ENCODE measurements around the gene KIAA0513.
A peak's percentile ranks its signal among the peaks of the same experiment; 100 is the strongest.

KIAA0513 gene

DNA sequence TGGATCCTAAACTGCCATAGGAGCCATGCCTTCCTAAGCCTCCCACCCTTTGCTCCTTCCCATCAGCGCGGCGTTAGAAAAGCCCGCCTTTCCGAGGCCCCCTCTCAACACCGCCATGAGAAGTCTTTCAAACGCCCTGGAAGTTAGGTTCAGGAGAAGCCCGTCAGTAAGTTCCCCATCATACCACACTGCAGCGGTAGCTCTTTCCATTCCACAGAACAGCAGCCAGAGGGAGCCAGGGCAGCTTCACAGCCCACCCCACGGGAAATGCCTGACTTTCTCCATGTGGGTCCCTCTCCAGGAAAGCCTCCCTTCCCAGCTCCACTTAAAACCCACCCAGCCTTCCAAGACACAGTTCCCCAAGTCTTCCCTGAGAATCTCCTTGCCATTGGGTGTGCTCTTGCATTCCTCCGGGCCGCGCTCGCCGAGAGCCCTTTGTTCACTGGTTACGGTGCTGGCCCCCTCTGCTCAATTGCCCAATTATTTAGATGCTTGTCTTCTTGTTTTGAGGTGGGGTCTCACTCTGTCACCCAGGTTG lies 28.7 kb downstream of the KIAA0513 start:
- Histone ChIP-seq H3K4me3 (replicated peaks; ENCODE audit: low read depth, low read length) (no peak overlapping the region), H3K36me3 (ENCODE audit: control insufficient read depth, insufficient read depth, low read length) (no peaks in the 10 kb centered on the region; the same call in 1 of the 2 replicates), H3K27me3 (replicated peaks; ENCODE audit: control insufficient read depth, insufficient read depth, low read length) (no peaks in the 10 kb centered on the region)
- no peak for DNase-seq (ENCODE audit: extremely low read depth, insufficient read length)
- TF ChIP-seq CTCF (IDR thresholded peaks at IDR 0.05; ENCODE audit: insufficient read depth, low read length, poor library complexity, severe bottlenecking), result peak; percentile 32

DNA sequence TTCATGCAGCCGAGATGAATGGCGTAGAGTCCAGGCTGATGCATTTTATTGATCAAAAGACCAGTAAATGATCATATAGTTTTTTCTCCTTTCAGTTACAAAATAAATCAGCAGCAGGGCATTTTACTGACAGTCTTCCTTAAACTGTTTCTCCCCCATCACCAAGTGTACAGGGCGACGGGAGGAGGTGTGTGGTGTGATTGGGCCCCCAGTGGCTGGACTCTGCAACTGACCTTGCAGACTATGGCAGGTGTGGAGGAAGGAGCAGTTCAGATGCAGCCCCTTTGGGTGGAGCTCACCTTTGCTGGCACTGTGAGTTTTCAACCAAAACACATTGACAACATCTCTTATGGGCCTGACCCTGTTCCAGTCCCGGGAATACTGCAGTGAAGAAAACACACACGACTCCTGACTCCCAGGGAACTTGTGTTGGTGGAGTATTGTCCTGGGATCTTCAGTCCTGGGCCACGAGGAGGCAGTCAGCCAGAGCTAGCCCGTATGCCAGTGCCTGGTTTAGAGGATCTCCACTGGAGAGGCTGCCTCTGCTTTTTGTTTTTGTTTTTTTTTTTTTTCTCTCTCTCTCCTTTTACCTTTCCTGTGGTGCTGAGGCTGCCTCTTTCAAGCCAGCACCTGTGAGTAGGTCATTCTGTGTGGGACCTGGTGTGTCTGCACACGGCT lies 29.8 kb downstream of the KIAA0513 start:
- peak; percentile 38 for TF ChIP-seq CTCF (IDR thresholded peaks at IDR 0.05; ENCODE audit: insufficient read depth, low read length, poor library complexity, severe bottlenecking)
- DNase-seq (ENCODE audit: extremely low read depth, insufficient read length), result no peak

GRCh38 chr16:85057948-85058347 lies 30.4 kb downstream of the KIAA0513 start:
- no peak for DNase-seq (ENCODE audit: extremely low read depth, insufficient read length)
- no peaks in the 10 kb centered on the region; the same call in 1 of the 2 replicates for H3K36me3 ChIP-seq (ENCODE audit: control insufficient read depth, insufficient read depth, low read length)
- H3K27me3 ChIP-seq (replicated peaks; ENCODE audit: control insufficient read depth, insufficient read depth, low read length), result no peaks in the 10 kb centered on the region
- no peak overlapping the region for H3K4me3 ChIP-seq (replicated peaks; ENCODE audit: low read depth, low read length)
- no peak for TF ChIP-seq CTCF (IDR thresholded peaks at IDR 0.05; ENCODE audit: insufficient read depth, low read length, poor library complexity, severe bottlenecking)

More for the DNA sequence above, 29.8 kb downstream of the KIAA0513 start:
- Histone ChIP-seq H3K27me3 (replicated peaks; ENCODE audit: control insufficient read depth, insufficient read depth, low read length) (no peaks in the 10 kb centered on the region), H3K4me3 (replicated peaks; ENCODE audit: low read depth, low read length) (no peak overlapping the region), H3K36me3 (ENCODE audit: control insufficient read depth, insufficient read depth, low read length) (no peaks in the 10 kb centered on the region; the same call in 1 of the 2 replicates)

- Histone ChIP-seq H3K27me3 (replicated peaks; ENCODE audit: control insufficient read depth, insufficient read depth, low read length) (no peaks in the 10 kb centered on the region), H3K36me3 (ENCODE audit: control insufficient read depth, insufficient read depth, low read length) (no peaks in the 10 kb centered on the region; the same call in 1 of the 2 replicates), H3K4me3 (replicated peaks; ENCODE audit: low read depth, low read length) (no peak overlapping the region)
- DNase-seq (ENCODE audit: extremely low read depth, insufficient read length), result no peak
- no peak for TF ChIP-seq CTCF (IDR thresholded peaks at IDR 0.05; ENCODE audit: insufficient read depth, low read length, poor library complexity, severe bottlenecking)
Measured at GRCh38 chr16:85058909-85059308, 31.3 kb downstream of the KIAA0513 start.

GRCh38 chr16:85061566-85061965 lies 34.0 kb downstream of the KIAA0513 start:
- no peaks in the 10 kb centered on the region; the same call in 1 of the 2 replicates for H3K36me3 ChIP-seq (ENCODE audit: control insufficient read depth, insufficient read depth, low read length)
- no peak overlapping the region for H3K4me3 ChIP-seq (replicated peaks; ENCODE audit: low read depth, low read length)
- DNase-seq (ENCODE audit: extremely low read depth, insufficient read length), result no peak
- TF ChIP-seq CTCF (IDR thresholded peaks at IDR 0.05; ENCODE audit: insufficient read depth, low read length, poor library complexity, severe bottlenecking), result no peak
- no peaks in the 10 kb centered on the region for H3K27me3 ChIP-seq (replicated peaks; ENCODE audit: control insufficient read depth, insufficient read depth, low read length)
